Loucy (cell line): ENCODE data around the gene ZBTB8A.

Experiments
- CTCF ChIP-seq: fragments of 200-600 bp; sonication (generic); conservative IDR thresholded peaks from 2 replicates; pipeline ENCODE4 v1.5.1; 2014; ENCODE audit warnings: mild to moderate bottlenecking, antibody characterized with exemption, low read length
- EZH2phosphoT487 ChIP-seq: fragments of 200-600 bp; IDR thresholded peaks from 2 replicates; pipeline ENCODE4 v1.6.1; 2018; ENCODE audit warnings: antibody characterized with exemption, mild to moderate bottlenecking, moderate library complexity, borderline replicate concordance

- TF ChIP-seq CTCF (no peak), EZH2phosphoT487 (no peak)
Measured at GRCh38 chr1:32611859-32612188, 72.6 kb downstream of the ZBTB8A start.
